Measurements from ENCODE around the gene NCBP2.

The NCBP2 gene

GRCh38 chr3:196942226-196942914, at the start of gene NCBP2:
NCBP2 (minus strand) TSS chr3:196942528; CDS start chr3:196942503, 25 bp downstream.
- DNase-seq: peak; percentile 98

GRCh38 chr3:196991581-196992460, 49.5 kb upstream of the NCBP2 start:
- no peak for DNase-seq

GRCh38 chr3:196990601-196991007, 48.3 kb upstream of the NCBP2 start:
- DNase-seq: no peak

DNA sequence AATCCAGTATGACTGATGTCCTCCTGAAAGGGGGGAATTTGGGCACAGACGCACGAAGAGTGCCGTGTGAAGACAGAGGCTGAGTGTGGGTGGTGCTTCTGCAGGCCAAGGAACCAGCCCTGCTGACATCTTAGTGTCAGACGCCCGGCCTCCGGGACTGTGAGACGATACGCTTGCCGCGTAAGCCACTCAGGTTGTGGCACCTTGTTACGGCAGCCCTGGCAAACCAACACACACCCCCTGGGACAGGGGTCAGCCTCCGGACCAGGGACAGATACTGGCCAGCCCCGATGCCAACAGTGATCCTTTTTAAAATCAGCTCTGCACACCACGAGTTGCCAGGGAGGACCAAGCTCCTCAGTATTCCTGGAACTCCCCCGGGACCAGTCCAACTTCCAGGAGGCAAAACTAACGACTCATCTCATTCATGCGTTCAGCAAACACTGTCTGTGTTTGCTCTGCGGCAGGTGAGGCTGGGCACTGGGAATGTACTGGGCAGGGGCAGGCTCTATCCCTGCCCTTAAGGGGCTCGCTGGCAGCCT, 47.5 kb upstream of the NCBP2 start:
- DNase-seq: no peak

DNA sequence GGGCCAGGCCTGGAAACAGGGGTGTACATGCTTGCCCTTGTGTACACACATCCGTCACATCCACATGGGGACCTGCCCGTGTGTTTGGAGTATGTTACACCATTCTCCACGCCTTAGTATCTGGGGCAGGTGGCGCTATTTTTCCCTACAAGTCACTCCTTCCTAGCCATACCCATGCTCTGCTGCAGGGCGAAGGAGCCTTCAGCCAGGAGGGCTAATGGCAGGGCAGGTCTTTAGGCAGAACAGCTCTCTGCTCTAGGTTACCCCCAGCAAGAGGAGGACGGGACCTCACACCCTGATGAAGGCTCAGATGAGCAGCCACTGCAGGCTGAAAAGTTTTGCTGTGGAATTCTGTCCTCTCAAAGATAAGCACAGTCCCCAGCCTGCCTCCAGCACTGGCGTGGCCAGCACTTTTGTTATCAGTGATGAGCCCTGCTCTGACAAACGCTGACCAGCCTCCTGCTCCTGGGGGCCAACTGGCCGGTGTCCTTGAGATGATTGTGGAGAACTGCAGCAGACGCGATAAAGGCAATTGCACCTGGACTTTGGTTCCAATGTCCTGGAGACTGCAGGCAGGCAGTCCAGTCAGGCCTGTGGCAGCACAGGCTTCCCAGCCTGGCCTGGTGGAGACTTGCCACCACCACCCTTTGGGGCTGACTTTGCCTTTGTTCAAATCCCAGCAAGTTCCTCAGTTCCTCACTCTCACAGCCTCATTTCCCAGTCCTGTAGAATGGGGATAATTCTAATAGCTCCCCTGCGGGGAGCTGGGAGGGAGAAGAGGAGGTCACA, 46.1 kb upstream of the NCBP2 start:
- no peak for DNase-seq

DNA sequence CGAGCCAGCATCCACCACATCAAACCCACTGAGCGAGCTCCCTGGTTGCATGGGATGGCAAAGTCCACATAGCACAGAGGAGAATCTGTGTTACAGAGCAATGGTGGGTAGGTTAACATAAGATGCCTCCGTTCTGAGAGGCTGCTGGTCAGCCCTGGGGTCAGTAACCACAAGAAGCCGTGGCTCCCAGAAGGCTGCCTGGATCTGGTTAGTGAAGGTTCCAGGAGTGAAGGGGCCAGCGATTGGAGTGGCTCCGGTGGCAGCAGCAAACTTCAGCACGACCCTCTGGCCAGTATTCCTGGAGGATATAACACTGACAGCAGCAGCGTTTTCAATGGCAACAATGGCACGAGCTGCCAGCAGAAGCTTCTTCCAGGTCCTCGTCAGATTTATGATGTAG, 44.7 kb upstream of the NCBP2 start:
- DNase-seq: no peak

DNA sequence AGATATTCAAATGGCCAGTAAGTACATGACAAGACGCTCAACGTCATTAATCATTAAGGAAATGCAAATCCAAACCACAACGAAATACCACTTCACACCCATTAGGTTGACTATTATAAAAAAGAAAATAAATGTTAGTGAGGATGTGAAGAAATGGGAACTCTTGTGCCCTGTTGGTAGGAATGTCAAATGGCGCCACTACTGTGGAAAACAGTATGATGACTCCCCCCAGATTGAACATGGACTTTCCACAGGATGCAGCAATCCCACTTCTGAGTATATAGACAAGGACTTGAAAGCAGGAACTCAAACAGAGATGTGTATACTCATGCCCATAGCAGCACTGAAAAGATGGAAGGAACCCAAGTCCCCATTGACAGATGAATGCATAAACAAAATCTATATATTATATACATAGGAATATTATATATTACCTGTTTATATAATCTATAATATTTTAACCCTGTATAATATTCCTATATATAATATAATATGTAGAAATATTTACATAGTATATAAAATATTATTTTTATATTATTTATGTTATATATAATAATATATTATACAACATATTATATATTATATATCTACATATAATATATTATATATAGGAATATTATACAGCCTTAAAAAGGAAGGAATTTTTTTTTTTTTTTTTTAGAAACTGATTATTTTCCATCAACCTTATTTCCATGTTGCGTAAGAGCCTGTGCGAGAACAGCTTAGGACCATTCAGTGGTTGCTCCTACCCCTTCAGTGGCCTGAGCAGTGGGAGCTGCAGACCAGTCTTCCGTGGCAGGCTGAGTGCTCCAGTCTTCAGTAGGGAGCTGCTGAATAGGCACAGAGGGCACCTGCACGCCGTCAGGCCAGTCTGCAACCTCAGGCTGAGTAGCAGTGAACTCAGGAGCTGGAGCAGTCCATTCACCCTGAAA, 43.9 kb upstream of the NCBP2 start:
- DNase-seq: no peak

GRCh38 chr3:196985298-196985697, 43.0 kb upstream of the NCBP2 start:
- DNase-seq: no peak

DNA sequence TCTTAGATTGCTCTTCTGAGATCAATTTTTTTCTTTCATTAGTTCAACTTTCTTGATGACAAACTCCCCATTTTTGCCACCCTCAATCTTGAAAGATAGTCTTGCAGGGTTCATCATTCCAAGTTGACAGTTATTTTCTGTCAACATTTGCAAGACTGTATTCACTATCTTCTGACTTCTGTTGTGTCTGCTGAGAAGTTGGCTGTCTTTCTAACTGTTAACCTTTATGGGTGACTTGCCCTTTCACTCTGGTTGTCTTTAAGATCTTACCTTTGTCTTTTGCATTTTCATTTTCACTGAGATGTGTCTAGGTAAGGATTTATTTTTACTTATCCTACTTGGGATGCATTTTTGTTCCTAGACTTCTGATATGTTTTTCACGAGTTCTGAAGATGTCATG, 40.9 kb upstream of the NCBP2 start:
- no peak for DNase-seq

- no peak for DNase-seq
Observed at GRCh38 chr3:196981657-196982056, 39.3 kb upstream of the NCBP2 start.

- DNase-seq: no peak
Observed at GRCh38 chr3:196979545-196979944, 37.2 kb upstream of the NCBP2 start.

GRCh38 chr3:196976941-196977340, 34.6 kb upstream of the NCBP2 start:
- DNase-seq: no peak

- DNase-seq: no peak
Observed at GRCh38 chr3:196975349-196975748, 33.0 kb upstream of the NCBP2 start.

GRCh38 chr3:196974661-196975060, 32.3 kb upstream of the NCBP2 start:
- DNase-seq: no peak

DNA sequence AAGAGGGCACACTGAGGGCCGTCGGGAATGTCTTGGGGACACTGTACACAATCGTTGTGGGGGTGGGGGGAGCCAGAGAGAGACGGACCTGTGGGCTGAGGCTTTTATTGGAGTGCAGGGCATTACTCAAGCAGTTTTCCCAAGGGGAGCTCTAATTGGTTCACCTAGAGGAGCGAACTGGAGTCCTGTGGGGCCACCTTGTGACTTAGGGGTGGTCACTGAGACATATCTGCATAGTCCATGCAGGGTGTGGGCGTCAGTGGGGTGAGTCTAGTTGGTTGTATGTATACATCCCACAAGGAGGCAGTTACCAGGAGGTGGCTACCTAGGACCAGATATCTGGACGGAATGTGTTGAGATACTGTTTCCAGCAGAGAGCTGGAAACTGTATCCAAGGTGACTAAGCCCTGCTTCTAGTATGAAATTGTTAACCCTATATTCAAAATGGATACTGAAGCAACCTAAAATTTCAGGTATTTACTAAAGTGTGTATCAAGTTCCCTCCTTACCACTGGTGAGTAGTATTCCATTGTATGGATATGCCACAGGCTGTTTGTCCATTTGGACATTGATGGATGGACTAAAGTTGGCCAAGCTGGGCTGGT, 28.9 kb upstream of the NCBP2 start:
- no peak for DNase-seq

DNA sequence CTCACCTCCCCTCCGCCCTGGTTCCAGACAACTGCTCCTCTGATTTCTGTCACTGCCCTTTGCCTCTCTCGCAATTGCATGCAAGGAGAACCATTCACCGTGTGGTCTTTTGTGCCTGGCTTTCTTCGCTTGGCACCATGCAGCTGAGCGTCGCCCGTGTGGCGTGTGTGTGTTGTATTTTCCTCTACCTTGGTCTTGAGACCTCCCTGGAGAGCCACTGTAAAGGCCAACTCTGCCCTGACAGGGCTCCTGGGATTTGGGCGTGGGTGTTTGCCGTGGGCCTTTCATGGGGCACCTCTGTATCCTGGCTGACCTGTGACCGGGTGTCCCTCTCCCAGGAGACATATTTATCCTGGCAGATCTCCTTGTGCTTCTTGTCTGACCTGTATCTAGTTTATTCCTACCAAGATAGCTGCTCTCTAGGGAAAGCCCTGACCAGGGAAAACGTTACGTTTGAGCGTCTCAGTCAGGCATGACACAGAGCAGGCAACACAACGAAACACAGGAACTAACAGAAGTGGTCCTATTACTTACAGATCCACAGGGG, 28.3 kb upstream of the NCBP2 start:
- DNase-seq: no peak

- peak; percentile 70 to 71 for DNase-seq
Observed at GRCh38 chr3:196969660-196970546, 27.6 kb upstream of the NCBP2 start.

GRCh38 chr3:196969134-196969659, 26.9 kb upstream of the NCBP2 start:
- DNase-seq: peak; percentile 17 to 47

DNA sequence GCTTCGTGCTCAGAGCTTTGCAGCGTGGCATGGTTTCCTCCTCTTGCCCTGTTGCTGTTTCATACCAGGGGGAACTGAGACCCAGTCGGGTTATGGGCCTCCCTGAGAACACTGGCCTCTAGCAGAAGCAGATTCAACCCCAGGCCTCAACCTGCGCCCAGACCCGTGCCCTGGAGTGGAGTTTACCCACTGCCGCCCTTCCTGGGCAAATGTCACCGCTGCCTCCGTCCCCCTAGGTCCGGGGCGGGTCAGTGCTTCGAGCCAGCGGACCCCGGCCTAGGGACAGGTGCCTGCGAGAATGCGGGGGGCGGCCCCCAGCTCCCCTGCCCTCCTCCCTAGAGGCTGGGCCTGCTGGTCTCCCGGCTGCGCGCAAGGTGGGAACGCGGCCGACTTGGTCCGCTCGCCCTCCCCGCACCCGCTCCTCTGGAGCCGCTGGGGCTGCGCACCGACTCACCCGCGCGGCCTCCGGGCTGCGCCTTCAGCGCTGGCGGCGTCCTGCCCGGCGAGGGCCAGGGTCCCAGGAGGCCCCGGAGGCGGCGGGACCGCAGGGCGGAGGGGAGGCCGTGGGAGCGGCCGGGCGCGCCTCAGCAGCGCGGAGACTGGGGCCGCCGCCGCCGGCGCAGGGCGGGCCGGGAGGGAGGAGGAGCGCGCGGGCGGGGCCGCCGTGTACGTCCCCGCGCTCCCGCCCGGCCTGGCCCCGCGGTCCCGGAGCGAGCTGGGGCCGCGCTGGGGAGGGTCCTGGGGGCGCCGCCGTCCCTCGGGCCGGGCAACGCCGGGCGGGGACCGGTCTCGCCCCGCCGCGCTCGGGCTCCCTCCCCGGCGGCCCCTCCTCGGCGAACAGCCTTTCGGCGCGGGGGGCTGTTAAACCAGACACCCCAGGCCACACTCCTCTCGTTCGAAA, 26.2 kb upstream of the NCBP2 start, which contains the start of gene PIGZ:
PIGZ (minus strand) TSS at position 601 of the 901 bp plus-strand sequence. CDS start 16,802 bp downstream, outside the sequence.
- peak; percentile 47 to 48 for DNase-seq

Measured in AML-193 (cell line).